Measurements from ENCODE around the gene C3orf52.

The C3orf52 gene

DNA sequence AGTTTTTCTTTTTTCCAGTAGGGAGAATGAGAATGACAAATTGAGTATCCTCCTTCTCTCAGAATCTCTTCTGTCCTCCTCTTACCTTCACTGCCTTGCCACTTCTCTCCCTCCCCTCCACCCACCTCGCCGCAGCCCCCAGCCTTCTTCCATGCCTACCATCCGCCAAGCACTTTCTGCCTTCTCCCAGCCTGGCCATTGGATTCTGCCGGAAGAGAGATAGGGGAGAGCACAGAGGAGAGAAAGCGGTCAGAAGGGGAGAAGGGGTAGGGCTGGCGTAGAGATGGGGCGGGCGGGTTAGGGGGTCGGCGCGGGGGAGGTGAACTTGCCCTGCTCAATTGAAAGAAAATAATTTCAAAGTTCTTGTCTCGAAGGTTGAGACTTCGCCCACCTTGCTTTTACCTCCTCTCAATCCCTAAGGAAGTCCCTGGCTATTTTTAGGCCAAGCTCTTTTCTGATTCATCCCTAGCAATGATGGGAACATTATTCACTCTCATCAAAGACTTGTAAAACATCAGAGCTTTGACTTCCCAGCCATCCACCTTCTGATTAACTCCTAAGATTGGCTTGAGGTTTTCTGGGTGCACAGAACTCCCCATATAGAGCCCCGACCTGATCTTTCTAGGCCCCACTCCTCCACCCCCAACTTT lies 811 bp downstream of the C3orf52 start:
- DNase-seq = no peak

DNA sequence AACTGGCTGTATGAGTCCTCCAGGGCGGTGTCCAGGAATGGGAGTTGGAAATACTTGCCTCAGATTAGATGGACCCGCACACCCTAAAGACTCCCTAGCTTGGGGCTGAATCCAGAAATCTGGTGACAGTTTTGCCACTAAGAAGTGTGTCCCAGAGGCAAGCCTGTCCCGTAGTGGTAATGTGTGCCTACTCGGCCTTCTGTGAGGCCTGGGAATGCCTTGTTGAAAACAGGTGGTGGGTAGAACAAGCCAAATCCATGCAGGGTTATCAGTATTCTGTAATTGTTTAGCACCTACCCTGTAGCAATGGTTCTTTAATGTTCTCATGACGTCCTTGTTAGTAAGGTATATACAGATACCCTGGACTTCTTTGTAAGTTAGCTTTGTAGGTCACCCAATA lies 1.6 kb downstream of the C3orf52 start:
- no peak for DNase-seq

DNA sequence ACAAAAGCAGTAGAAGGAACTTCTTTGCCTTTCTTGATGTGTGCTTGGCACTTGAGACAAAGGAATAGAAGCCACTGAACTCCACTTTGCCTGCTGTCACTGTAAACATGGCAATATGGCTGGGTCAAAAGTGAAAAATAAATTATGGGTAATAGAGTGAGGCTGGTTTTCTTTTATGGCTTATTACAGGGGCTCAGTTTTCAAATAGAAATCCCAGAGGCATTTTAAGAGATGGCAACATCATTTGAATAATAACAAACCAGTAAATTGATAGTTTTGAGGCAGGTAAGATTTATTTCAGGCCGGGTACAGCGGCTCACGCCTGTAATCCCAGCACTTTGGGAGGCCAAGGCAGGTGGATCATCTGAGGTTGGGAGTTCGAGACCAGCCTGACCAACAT lies 2.8 kb downstream of the C3orf52 start:
- no peak for DNase-seq

DNA sequence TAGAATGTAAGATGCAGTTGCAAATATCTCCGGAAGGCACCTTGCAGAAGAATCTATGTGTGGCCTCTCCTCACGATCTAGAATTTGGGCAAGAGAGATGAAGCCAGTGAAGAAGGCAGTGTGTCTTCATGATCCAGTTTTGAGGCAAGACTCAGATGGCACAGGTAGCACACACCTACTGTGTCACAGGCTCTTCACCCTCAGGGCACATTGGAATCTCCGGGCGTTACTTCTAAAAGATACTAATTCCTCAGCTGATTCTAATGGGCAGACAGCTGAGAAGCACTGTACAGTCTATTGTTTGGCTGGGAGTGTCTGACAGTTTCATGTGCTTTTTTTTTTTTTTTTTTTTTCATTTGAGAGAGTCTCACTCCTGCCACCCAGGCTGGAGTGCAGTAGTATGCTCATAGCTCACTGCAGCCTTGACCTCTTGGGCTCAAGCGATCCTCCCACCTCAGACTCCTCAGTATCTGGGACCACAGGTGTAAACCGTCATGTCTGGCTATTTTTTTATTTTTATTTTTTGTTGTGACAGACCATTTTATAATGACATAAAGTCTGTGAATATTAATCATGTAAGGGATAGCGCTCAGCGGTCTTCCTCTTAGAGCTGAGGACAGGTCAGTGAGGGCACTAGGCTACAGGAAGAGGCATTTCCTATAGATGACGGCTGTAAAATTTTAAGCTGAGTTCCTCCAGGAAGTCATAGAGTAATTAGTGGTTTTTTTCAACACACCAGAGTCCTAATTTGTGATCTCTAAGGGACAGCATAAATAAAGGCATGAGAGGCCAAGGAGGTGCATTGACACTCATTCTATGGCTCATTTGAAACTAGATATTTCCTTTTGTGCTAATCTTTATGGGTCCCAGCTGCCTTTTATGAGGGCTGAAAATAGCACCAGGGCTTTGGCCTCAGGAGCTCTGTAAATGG lies 4.0 kb downstream of the C3orf52 start:
- no peak for DNase-seq

DNA sequence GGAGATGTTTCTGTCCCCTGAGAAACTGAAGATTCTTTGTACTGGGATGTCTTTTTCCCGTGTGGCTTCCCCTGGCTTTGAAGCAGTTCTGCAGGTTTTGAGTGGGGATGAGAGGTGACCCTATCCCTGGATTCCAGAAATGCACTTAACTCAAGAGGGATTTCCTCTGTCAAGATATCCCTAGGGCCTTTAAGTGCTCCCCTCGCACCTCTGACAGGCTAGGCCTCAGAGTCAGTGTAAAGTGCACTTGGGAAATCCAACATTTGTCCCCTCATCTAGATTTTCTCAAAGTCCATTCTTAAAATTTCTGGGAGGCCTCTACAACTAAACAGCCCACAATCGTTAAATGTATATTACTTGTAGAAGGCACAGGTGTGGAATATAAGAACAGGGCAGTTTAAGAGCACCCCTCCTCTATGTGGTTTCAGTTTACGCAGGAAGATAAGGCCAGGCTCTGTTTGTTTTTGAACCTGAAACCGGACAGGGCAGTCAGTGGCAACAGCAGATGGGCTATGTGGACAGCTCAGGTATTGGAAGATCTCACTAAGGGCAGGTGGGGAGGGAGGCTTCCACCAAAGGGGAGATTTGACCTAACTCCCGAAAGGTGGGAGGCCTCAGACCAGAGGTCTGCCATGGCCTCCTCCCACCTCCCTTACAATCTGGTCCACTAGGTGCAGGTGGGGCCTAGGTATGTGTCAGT lies 4.8 kb downstream of the C3orf52 start:
- DNase-seq = no peak

DNA sequence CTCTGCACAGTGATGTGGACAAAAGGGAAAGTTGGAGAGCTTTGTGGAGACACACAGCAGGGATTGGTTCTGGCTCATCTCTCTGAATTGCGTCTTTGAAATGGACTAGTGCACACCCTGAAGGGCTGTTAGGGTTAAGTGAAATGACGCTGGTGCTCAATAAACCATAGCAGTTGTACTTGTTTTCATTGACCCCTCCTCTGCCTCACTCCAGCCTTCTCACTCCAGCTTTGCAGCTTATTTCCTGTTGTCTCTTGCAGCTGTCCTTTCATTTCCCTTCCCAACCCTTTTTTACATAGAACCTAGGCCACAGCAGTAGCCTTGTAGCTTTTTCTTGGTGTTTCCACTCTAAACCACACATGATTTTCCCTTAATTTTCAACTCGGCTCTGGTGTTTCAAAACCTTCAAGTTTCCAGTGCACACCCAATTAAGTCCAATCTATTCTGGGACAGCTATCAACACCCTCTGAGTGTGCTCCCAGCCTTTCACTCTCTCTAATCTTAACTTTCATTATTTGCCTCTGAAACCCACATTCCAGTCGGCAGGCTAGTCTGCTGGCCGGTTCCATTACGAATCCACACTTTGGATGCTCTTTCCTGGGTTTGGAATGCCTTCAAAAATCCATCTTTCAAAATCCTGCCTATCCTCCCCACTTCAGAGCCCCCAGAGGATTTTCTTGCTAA lies 6.4 kb downstream of the C3orf52 start:
- DNase-seq = no peak

DNA sequence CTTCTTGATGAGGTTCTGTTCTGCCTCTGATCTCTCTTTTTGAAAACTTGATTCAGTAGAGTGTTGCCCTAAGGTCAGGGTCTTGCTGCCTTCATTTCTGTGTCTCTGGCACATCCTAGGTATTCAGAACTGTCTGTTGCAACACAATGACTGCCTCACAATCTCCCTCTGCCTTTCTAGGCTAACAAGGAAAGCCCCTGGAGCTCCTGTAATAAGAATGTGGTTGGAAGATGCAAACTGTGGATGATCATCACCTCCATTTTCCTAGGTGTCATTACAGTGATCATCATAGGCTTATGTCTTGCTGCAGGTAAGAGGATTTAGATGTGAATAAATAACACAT lies 7.0 kb downstream of the C3orf52 start:
- DNase-seq = no peak

DNA sequence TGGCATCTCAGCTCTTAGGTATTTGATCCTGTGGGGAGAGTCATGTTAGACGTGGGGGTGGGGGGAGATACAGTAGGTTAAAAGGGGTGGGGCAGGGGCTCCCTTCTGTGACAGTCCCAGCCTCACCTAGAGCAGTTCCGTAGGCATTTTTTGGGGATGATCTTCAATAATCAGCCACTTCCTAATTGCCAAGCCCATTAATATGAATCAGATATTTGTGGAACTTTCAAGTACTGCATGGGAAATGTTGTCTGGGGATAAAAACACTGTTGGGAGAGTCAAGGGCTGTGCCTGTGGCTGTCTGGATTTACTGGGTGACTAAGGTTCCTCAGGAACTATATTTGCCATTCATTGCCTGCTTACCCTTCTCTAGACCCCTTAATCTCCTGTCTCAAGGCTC lies 9.5 kb downstream of the C3orf52 start:
- no peak for DNase-seq

DNA sequence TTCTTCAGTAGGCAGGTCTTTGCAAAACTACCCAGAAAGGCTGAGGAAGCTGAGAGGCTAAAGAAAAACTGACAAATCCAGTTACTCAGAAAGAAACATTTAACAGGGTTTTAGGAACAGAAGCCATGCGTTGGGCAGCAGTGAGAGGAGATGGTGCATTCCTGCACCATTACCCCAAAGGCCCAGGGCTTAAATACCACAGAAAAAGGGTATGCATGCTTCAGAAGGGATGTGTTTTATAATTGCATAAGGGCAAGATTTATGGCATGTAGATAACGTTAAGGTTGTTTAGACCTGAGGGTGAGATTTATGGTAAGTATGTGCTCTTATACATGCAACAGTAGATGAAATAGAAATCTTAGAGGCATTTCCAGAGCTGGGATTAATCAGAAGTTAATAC lies 10.0 kb downstream of the C3orf52 start:
- DNase-seq = no peak

DNA sequence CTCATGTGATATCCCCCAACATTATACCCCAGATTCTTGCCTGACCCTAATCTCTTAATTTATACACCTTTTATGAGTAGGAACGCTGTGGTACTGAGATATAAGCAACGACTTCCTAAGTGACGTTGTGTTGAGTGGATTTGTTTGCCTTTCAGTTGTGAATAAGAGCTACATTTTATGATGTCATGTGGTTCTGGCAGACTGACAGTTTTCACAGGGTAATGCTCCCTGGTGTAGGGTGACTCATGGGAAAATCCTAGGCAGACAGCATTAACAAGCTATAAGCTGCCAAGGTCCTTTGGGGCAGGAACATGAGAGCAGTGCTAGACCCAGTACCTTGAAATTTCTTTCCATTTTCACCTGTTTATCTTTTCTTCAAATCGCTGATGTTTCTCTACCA lies 11.2 kb downstream of the C3orf52 start:
- DNase-seq = no peak

DNA sequence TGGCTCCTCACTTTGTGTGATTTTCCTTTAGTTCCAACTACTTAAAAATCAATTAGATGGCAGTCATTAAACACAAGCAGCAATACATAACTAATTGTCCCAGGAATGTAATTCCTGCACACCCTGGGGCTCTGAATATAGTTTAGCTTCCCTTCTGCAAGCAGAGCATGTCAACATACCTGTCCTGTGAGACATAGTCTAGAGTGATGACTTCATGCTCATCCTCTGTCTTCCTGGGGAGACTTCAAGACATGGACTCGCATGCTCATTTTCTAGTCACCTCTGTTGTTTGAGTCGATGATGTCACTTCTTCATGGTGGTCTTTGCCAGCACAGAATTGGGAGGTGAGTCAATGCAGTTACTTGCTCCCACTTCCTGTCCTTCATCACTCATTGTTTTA lies 15.7 kb downstream of the C3orf52 start:
- DNase-seq = no peak

DNA sequence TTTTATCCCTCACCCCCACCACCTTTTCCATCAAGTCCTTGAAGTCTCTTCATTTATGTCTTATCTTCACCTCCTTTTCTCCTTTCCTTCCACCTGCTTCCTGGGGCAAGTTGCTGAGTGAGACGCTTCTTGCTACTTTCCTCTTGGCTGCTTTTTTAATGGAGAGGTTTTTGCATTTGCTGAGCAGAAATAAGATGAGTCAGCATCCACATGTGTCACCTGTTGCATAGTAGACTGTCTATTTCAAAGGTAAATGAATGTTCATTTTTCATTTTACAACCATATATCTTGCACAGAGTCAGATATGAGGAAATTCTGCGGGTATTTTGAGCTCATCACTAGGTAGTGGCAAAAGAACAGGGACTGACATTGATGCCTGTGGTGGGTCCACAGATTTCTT lies 18.6 kb downstream of the C3orf52 start:
- no peak for DNase-seq

DNA sequence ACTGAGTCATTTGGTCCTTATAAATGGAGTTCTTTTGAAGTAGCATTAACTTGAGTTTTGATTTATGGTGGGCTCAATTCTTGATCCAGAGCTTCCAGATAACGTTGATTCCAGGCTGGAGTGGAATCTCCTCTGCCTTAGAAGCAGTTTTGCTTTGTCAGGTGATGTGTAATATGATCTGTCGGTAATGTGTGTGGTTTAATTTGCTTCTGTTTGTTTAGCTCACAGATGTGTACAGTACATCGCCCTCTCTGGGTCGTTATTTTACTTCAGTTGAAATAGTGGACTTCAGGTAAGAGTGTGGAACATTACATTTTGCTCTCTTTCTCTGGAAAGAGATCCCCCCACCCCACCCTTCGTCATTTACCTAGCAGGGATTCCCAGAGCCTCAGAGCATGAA lies 23.1 kb downstream of the C3orf52 start:
- DNase-seq = no peak

DNA sequence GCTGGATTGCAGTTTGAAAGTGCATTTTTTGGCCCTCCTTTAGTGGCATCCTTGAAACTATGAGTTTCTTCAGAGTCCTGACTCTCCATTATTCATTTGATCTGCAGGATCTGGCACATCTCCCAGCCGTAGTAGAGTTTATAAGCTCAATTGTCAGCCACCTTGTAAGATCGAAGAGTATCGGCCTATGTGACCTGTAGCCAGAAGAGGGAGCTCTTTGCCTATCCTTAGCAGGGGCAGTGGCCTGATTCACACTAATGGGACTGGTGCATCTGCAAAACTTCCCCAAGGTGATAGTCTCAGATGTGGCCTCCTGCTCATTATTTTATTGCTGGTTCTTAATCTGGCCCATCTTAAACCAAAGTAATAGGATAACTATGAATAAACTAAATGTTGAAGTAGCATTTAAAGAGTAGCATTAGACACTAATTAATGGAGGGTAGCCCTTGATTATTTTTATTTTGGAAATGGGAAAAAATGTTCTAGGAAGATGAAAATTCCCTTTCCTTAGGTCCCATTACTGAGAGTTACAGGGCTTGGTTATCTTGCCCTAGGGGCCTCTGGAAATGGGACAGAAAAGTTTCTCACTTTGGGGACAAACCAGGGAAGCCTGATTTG lies 25.7 kb downstream of the C3orf52 start:
- DNase-seq = peak; percentile 51

DNA sequence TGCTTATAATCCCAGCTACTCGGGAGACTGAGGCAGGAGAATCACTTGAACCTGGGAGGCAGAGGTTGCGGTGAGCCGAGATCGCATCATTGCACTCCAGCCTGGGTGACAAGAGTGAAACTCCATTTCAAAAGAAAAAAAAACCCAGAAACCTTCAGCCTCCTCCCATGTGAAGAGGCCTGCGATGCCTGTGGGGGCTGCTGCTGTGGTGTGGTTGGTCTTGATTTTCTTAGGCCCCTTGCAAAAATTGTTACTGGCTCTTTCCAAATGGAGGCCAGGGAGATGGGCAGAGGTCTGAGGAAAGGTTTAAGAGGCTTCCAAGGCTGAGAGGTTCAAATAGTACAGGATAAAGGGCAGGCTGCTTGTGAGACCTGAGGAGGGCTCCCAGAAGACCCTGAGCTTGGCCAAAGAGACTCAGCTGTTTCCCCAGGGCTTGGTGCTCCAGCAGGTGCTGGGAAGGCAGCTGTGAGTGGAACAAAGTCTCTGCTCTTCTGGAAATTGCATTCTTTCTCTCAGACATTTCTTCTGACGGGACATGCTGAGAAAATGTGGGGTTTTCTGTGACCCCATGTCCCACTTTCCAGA lies 28.5 kb downstream of the C3orf52 start:
- no peak for DNase-seq

DNA sequence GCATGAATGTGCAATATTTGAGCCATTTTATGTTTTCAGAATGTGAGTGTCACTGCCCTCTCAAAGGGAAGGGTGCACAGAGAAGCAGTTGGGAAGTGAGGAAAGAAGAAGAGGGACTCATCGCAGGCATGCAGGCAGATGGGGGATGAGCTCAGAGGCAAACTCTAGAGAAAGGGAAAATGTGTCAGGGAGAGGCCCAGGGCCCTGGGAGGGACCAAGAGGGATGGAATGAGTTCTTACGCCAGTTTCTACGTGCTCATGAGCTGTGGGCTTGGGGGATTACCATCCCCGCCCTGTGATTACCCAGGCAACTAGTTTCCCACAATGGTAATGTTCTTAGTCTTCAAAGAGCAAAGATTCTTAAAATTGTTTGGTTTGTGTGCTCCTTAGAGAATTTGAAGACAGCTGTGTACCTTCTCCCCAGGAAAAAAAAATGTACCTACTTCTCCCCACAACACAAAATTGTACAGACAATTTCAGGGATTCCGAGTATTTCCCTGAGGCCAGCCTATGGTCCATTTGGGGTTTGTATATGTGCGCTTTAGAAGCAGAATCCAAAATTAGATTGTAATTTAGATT lies 29.1 kb downstream of the C3orf52 start:
- no peak for DNase-seq

DNA sequence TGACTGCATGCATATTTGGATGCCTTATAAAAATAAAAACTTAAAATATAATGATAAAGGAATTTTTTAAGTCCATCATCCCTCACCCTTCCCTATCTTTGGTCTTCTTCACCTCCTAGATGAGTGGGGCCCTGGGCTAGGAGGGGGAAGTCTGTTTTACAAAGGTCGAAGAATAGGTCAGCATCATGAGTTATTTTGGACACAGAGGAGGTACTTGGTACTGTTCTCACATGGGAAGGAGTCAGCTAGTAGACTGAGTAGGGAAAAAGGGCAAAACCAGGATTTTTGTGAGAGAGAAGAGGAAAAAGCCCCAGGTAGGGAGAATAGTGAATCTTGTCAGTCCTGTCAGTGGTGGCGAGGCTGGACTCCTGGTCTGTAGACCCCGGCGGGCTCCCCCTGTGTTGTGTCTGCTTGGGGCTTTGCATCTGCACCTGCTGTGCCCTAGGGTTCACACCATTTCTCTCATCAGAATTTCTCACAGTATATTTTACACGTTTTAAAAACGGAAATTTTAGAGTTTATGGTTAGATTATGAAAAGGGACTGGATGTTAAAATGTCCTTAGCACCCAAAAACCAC lies 29.7 kb downstream of the C3orf52 start:
- no peak for DNase-seq

DNA sequence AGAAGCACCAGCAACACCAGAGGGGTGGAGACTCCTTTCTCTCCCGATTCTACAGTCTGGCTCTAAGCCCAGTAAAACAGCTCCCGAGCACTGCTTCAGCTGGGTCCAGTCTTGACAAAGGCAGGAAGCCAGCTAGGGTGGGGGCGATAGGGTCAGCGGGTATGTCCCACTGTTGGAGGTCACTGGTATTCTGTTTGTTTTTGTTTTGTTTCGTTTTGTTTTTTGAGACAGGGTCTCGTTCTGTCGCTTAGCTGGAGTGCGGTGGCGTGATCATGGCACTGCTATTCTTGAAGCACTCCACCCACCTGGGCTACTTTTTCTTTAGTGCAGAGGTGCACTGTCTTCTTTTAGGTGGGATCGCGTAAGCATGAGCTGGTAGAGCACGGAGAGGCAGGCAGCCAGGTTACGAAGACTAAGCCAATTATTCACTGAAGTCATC lies 30.6 kb downstream of the C3orf52 start:
- no peak for DNase-seq

DNA sequence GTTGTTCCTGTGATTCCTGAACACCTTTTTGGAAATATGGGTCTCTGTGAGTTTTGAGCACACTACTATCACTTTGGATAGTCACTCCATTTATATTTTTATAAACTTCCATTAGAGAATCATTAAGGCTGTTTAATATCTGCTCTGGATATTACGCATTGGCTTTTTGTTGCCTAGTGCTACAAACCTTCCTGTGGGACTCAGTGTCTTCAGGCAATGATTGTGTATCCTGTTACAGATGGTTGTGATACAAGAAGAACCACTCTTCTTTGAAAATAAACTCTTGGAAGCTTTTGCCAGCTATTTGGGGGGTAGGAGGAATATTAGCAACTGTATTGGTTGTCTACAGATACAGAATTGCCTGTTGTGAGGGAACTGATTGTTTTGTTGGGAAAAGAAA lies 31.2 kb downstream of the C3orf52 start:
- no peak for DNase-seq

DNA sequence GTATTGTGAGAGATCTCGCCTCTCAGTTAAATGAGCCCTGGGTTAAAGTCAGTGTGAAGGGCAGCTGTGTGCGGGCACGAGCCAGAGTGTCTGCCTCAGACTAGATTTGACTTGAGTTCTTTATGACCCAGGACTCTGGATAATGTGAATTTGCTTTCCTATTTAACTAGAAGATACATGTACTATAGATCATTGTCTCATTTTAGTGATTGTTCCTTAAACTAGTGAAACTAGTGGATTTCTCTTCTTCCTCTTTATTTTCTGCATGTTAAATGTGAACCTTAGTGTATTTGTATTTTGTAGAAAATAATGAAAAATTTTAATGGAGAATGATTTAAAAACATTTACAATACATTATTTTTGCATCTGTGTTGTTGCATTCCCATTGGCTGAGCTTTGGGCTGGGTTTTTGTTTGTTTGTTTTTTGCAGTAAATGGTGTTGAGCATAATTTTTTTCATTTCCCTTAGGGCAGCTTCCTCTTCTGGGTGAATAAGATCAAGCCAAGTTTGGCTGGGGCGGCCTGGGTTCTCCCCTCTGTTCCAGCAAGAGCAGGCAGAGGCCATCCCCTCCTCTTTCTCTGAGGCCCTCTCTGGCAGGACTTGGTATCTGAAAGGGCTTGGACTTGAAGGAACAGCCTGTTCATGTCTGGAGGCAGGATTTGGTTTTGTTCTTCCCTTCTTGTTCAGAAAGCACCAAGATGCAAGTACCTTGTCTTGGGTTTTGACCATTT lies 31.8 kb downstream of the C3orf52 start:
- DNase-seq = no peak

All from effector CD4-positive, alpha-beta T cell (primary cell).